A549 (cell line): ENCODE data around the gene PIAS4. TPM values are rescaled to one million over a fixed set of nuclear protein-coding genes. Genes with fewer than 3 reads are reported as not detected.
A peak's percentile ranks its signal among the peaks of the same experiment; 100 is the strongest.

Source experiments
- ATAC-seq, 2 experiments: fragments of 200-7000 bp in 1 of 2; fragments of >200 bp in 1 of 2; cut with Nextera tagmentation in 1 of 2; cut with Tn5 transposase in 1 of 2; 3 replicates each; pipeline versions ENCODE4 v1.8.0 to v1.9.1; 2018 to 2020; ENCODE audit warnings: mild to moderate bottlenecking in 1 of 2, moderate library complexity in 1 of 2
- CTCF ChIA-PET: fragments of 300-600 bp; sonication (Branson Sonifier 250); formaldehyde crosslinking; extraction: SDS; loops from one replicate; lab custom pipeline; 2021; ENCODE audit warnings: antibody characterized with exemption, inconsistent platforms; lab: Yijun Ruan, JAX
- POLR2A ChIA-PET: fragments of 350-600 bp; formaldehyde crosslinking; extraction: SDS; loops from one replicate; lab custom pipeline; 2021; ENCODE audit warnings: antibody characterized with exemption, inconsistent platforms; lab: Yijun Ruan, JAX
- DNase-seq, 2 experiments: peaks; one replicate each; pipeline versions ENCODE4 v3.0.0 to v3.0.0-alpha.2; 2011 to 2016; ENCODE audit warnings: low read depth in 1 of 2, low spot score in 1 of 2
- FAIRE-seq: peaks from 2 replicates; lab custom pipeline; 2011; peaks lifted over from hg19 to GRCh38; lab: Jason Lieb, UNC
- H3K27ac ChIP-seq, 2 experiments: fragments of >200 bp; sonication (Bioruptor Twin); formaldehyde crosslinking; 3 replicates each; pipeline ENCODE4 v1.5.1; 2016 to 2017
- H3K4me1 ChIP-seq: fragments of >200 bp; sonication (Bioruptor Twin); formaldehyde crosslinking; 3 replicates; pipeline ENCODE4 v1.6.1; 2016
- H3K4me2 ChIP-seq: fragments of >200 bp; sonication (Bioruptor Twin); formaldehyde crosslinking; 3 replicates; pipeline ENCODE4 v1.6.1; 2016
- H3K4me3 ChIP-seq: fragments of >200 bp; sonication (Bioruptor Twin); formaldehyde crosslinking; 3 replicates; pipeline ENCODE4 v1.5.1; 2016
- H3K9me3 ChIP-seq: fragments of >200 bp; sonication (Bioruptor Twin); formaldehyde crosslinking; 3 replicates; pipeline ENCODE4 v1.6.1; 2016
- ATOH8 ChIP-seq: fragments of 250-450 bp; sonication (Bioruptor Pico); IDR thresholded peaks from 2 replicates; pipeline ENCODE4 v1.5.0; 2020; ENCODE audit warnings: low read depth, mild to moderate bottlenecking, moderate library complexity
- FOSL2 ChIP-seq, 2 experiments: fragments of 450-650 bp in 1 of 2; fragments of >200 bp in 1 of 2; sonication (Bioruptor Twin) in 1 of 2; formaldehyde crosslinking; IDR thresholded peaks; 2 replicates each; pipeline versions ENCODE4 v1.5.0 to v1.6.1; 2016 to 2020; ENCODE audit warnings: mild to moderate bottlenecking in 1 of 2, moderate library complexity in 1 of 2
- FOXS1 ChIP-seq: fragments of 250-450 bp; sonication (Bioruptor Pico); IDR thresholded peaks from 2 replicates; pipeline ENCODE4 v1.5.0; 2020; ENCODE audit warnings: mild to moderate bottlenecking, moderate library complexity
- HDAC2 ChIP-seq: fragments of 200-600 bp; sonication (generic); IDR thresholded peaks from 2 replicates; pipeline ENCODE4 v1.6.1; 2016
- HEYL ChIP-seq: fragments of 250-450 bp; sonication (Bioruptor Pico); IDR thresholded peaks from 2 replicates; pipeline ENCODE4 v1.8.0; 2021; ENCODE audit warnings: mild to moderate bottlenecking, moderate library complexity
- KDM1A ChIP-seq: fragments of 200-600 bp; sonication (generic); IDR thresholded peaks from 2 replicates; pipeline ENCODE4 v1.6.1; 2016; ENCODE audit warnings: low read depth, mild to moderate bottlenecking
- KDM5A ChIP-seq: fragments of 200-600 bp; sonication (generic); IDR thresholded peaks from 2 replicates; pipeline ENCODE4 v1.6.1; 2016; ENCODE audit warnings: antibody characterized with exemption, mild to moderate bottlenecking
- NFE2L2 ChIP-seq: fragments of 150-350 bp; conservative IDR thresholded peaks from 2 replicates; pipeline ENCODE4 v1.6.1; 2014; ENCODE audit warnings: low read length
- PHF8 ChIP-seq: fragments of 200-600 bp; sonication (generic); IDR thresholded peaks from 2 replicates; pipeline ENCODE4 v1.6.1; 2016; ENCODE audit warnings: low read depth, mild to moderate bottlenecking, antibody characterized with exemption, moderate library complexity, borderline replicate concordance
- RFX5 ChIP-seq: fragments of 450-650 bp; IDR thresholded peaks from 2 replicates; pipeline ENCODE4 v1.7.1; 2014; ENCODE audit warnings: antibody characterized with exemption, mild to moderate bottlenecking, moderate library complexity
- RNF2 ChIP-seq: fragments of 200-600 bp; sonication (generic); IDR thresholded peaks from 2 replicates; pipeline ENCODE4 v1.6.1; 2016; ENCODE audit warnings: low read depth, mild to moderate bottlenecking, antibody characterized with exemption, moderate library complexity, borderline replicate concordance
- TFCP2L1 ChIP-seq: fragments of 250-450 bp; sonication (Bioruptor Pico); IDR thresholded peaks from 2 replicates; pipeline ENCODE4 v1.5.0; 2021; ENCODE audit warnings: mild to moderate bottlenecking
- ZFP36 ChIP-seq: fragments of 450-650 bp; IDR thresholded peaks from 2 replicates; pipeline ENCODE4 v1.6.1; 2014; ENCODE audit warnings: borderline replicate concordance; ENCODE audit not compliant: partially characterized antibody
- WGBS: methylation state at CpG from one replicate; pipeline ENCODE4 v1.1.6; 2017; ENCODE audit errors: missing lambda C conversion rate; 5-methylcytosine and 5-hydroxymethylcytosine counted together
- polyA plus RNA-seq, 4 experiments: library from polyadenylated mRNA; depleted of rRNA in 3 of 4; stranded (reverse); fragments of >200 nt; fragmentation: RNase III in 1 of 4; extraction: RNeasy Plus Mini Kit Qiagen cat#74134 plus additional on column Dnase treatment in 1 of 4; gene quantifications; 2 replicates in 3 of 4; 3 replicates in 1 of 4; pipeline ENCODE4 v1.2.3, GENCODE V29; 2011 to 2017
- TF ChIP-seq, protein P1 (sequence below): fragments of >200 bp; sonication (Bioruptor Twin); formaldehyde crosslinking; IDR thresholded peaks from 2 replicates; pipeline ENCODE4 v1.6.1; 2016
- TF ChIP-seq, protein P2 (sequence below): IDR thresholded peaks from 2 replicates; pipeline ENCODE4 v1.6.1; 2012
- TF ChIP-seq, protein P3 (sequence below): fragments of 200-600 bp; sonication (generic); IDR thresholded peaks from 2 replicates; pipeline ENCODE4 v1.6.1; 2016; ENCODE audit warnings: antibody characterized with exemption, mild to moderate bottlenecking, moderate library complexity

The PIAS4 gene
- polyA plus RNA-seq, 2 of the 4 experiments (the other 2 are of a cell fraction), result 5.2 to 12.8 TPM

GRCh38 chr19:4015705-4016402, 8.3 kb downstream of the PIAS4 start:
- ChIA-PET CTCF (no interaction called here), POLR2A (no interaction called here)
- Histone ChIP-seq H3K4me3 (no peak overlapping the region), H3K4me1 (no peaks in the 10 kb centered on the region), H3K27ac (no peak overlapping the region), H3K4me2 (no peak overlapping the region), H3K9me3 (no peaks in the 10 kb centered on the region)
- WGBS, result 86% methylated on average over 21 of the region's 37 CpGs
- no peak for TF ChIP-seq PHF8
- DNase-seq (no peak), FAIRE-seq (no peak), ATAC-seq (no peak)

- no peak for FAIRE-seq
- Histone ChIP-seq H3K27ac (no peak overlapping the region), H3K4me3 (no peak overlapping the region), H3K4me2 (no peak overlapping the region), H3K4me1 (no peaks in the 10 kb centered on the region), H3K9me3 (no peaks in the 10 kb centered on the region)
- TF ChIP-seq TFCP2L1, result no peak
- TF ChIP-seq, protein P1, sequence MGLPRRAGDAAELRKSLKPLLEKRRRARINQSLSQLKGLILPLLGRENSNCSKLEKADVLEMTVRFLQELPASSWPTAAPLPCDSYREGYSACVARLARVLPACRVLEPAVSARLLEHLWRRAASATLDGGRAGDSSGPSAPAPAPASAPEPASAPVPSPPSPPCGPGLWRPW, result no peak
- peak; percentile 10 for TF ChIP-seq ZFP36
- no peak for ATAC-seq
- no peak for DNase-seq
- POLR2A ChIA-PET, result interaction anchor here (0.6 kb wide), 1 partner anchor 109 kb away, joined by 8 read pairs; no protein-coding TSS in a partner anchor
- 92% methylated on average over 10 of the region's 12 CpGs for WGBS
- CTCF ChIA-PET, result no interaction called here
These were observed 8.9 kb downstream of the PIAS4 start for GRCh38 chr19:4016486-4016885.

DNA sequence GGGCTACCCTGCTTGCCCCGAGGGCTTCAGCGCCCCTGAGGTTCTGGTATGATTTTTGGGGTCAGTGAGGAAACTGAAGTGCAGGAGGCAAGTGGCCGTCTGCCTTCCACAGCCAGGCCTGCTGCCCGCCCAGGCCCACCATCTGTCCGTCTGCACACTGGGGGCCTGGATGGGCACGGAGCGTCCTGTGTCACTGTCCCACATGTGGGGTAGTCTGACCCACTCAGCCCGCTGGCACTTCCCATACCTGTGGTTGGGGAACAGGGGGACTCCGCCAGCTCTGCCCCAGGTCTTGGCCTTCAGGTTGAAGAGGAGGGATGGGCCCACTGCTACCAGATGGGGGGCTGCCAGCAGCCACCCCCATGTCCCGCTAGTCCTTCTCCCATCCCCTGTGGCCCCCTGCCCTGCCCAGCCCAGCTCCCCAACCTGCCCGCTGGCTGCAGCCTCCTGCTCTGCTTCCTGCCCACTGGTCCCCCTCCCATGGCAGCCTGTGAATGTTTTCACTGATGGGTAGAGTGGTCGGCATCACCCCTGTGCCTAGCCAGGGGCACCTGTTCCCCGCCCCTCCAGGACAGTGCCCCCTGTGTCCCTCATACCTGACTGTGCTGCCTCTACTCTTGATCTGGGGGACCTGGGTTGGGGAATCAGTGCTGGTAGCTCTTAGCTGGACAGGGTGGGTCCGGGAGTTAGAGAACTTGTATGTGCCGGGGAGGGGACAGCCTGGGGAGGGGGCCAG, 9.5 kb downstream of the PIAS4 start:
- Histone ChIP-seq H3K27ac (no peak overlapping the region), H3K9me3 (no peaks in the 10 kb centered on the region), H3K4me3 (no peak overlapping the region), H3K4me1 (no peaks in the 10 kb centered on the region), H3K4me2 (no peak overlapping the region)
- CTCF ChIA-PET, result interaction anchor here (0.7 kb wide), 1 partner anchor 10 kb away, joined by 4 read pairs; no protein-coding TSS in a partner anchor
- ATAC-seq (no peak), DNase-seq (no peak), FAIRE-seq (no peak)
- WGBS, result 94% methylated on average over 11 of the region's 15 CpGs
- POLR2A ChIA-PET, result interaction anchor here (0.6 kb wide), 1 partner anchor 108 kb away, joined by 8 read pairs; no protein-coding TSS in a partner anchor
- TF ChIP-seq HEYL (CRISPR knock-in tag), result no peak
- no peak for TF ChIP-seq FOXS1 (CRISPR knock-in tag)
- no peak for TF ChIP-seq ATOH8 (CRISPR knock-in tag)
- TF ChIP-seq NFE2L2, result no peak
- TF ChIP-seq, protein P2, sequence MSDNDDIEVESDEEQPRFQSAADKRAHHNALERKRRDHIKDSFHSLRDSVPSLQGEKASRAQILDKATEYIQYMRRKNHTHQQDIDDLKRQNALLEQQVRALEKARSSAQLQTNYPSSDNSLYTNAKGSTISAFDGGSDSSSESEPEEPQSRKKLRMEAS, result no peak
- TF ChIP-seq FOSL2 (IDR thresholded peaks at IDR 0.05), result no peak
- TF ChIP-seq FOSL2 (CRISPR knock-in tag; IDR thresholded peaks at IDR 0.05), result no peak
- TF ChIP-seq, protein P1, result no peak
- TF ChIP-seq, protein P3, sequence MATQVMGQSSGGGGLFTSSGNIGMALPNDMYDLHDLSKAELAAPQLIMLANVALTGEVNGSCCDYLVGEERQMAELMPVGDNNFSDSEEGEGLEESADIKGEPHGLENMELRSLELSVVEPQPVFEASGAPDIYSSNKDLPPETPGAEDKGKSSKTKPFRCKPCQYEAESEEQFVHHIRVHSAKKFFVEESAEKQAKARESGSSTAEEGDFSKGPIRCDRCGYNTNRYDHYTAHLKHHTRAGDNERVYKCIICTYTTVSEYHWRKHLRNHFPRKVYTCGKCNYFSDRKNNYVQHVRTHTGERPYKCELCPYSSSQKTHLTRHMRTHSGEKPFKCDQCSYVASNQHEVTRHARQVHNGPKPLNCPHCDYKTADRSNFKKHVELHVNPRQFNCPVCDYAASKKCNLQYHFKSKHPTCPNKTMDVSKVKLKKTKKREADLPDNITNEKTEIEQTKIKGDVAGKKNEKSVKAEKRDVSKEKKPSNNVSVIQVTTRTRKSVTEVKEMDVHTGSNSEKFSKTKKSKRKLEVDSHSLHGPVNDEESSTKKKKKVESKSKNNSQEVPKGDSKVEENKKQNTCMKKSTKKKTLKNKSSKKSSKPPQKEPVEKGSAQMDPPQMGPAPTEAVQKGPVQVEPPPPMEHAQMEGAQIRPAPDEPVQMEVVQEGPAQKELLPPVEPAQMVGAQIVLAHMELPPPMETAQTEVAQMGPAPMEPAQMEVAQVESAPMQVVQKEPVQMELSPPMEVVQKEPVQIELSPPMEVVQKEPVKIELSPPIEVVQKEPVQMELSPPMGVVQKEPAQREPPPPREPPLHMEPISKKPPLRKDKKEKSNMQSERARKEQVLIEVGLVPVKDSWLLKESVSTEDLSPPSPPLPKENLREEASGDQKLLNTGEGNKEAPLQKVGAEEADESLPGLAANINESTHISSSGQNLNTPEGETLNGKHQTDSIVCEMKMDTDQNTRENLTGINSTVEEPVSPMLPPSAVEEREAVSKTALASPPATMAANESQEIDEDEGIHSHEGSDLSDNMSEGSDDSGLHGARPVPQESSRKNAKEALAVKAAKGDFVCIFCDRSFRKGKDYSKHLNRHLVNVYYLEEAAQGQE, result no peak
- TF ChIP-seq ZFP36, result no peak
- no peak for TF ChIP-seq RFX5
- no peak for TF ChIP-seq RNF2
- no peak for TF ChIP-seq KDM1A
- no peak for TF ChIP-seq HDAC2
- no peak for TF ChIP-seq KDM5A
